CD4-positive, alpha-beta T cell (primary cell): Measurements from ENCODE around the gene FERMT2. TPM values are rescaled to one million over a fixed set of nuclear protein-coding genes. Genes with fewer than 3 reads are reported as not detected.

Experiments used
- ATAC-seq: fragments of 200-7000 bp; cut with Tn5 transposase; one replicate; pipeline ENCODE4 v1.10.0; 2022; ENCODE audit warnings: mild to moderate bottlenecking; ENCODE audit not compliant: poor library complexity
- CTCF ChIA-PET: fragments of 350-600 bp; sonication (Branson Sonifier 250); formaldehyde crosslinking; loops from one replicate; lab custom pipeline; 2021; ENCODE audit warnings: antibody characterized with exemption, inconsistent platforms; lab: Charles Lee
- POLR2A ChIA-PET: fragments of 350-600 bp; sonication (Branson Sonifier 250); formaldehyde crosslinking; loops from one replicate; lab custom pipeline; 2021; ENCODE audit warnings: antibody characterized with exemption, inconsistent platforms; lab: Charles Lee
- DNase-seq, 14 experiments: peaks; one replicate each; pipeline ENCODE4 v3.0.0-alpha.2; 2013 to 2020; ENCODE audit warnings: mixed read lengths in 2 of 14
- H3K27ac ChIP-seq, 2 donors: one replicate each; pipeline versions ENCODE4 v1.5.1 to v1.7.0; 2013; ENCODE audit warnings: low read length in 2 of 2, low read depth in 1 of 2, mild to moderate bottlenecking in 1 of 2
- H3K27me3 ChIP-seq, 2 experiments: 1 replicate in 1 of 2; 2 replicates in 1 of 2; pipeline versions ENCODE4 v1.6.1 to v1.7.0; 2013; ENCODE audit warnings: low read length in 2 of 2, control low read depth in 1 of 2, mild to moderate bottlenecking in 1 of 2, moderate library complexity in 1 of 2; ENCODE audit not compliant: insufficient read depth in 2 of 2, control insufficient read depth in 1 of 2
- H3K36me3 ChIP-seq: one replicate; pipeline ENCODE4 v1.6.1; 2013; ENCODE audit warnings: low read length, control low read depth; ENCODE audit not compliant: insufficient read depth
- H3K4me1 ChIP-seq: one replicate; pipeline ENCODE4 v1.6.1; 2013; ENCODE audit warnings: low read length, control low read depth; ENCODE audit not compliant: insufficient read depth
- H3K4me3 ChIP-seq: one replicate; pipeline ENCODE4 v1.5.1; 2013; ENCODE audit warnings: mild to moderate bottlenecking, low read length, moderate library complexity
- H3K9me3 ChIP-seq, 2 experiments: 1 replicate in 1 of 2; 2 replicates in 1 of 2; pipeline versions ENCODE4 v1.6.1 to v1.7.0; 2013; ENCODE audit warnings: low read length in 2 of 2, mild to moderate bottlenecking in 2 of 2, control low read depth in 1 of 2, moderate library complexity in 1 of 2; ENCODE audit not compliant: control insufficient read depth in 1 of 2, insufficient read depth in 1 of 2
- H3K27ac Mint-ChIP-seq: one replicate; pipeline ENCODE4 v1.8.0; 2020; ENCODE audit warnings: mixed read lengths
- H3K27me3 Mint-ChIP-seq: one replicate; pipeline ENCODE4 v1.8.0; 2021; ENCODE audit warnings: mixed read lengths
- H3K36me3 Mint-ChIP-seq: one replicate; pipeline ENCODE4 v1.8.0; 2021; ENCODE audit warnings: low read depth, mixed read lengths
- H3K4me1 Mint-ChIP-seq: one replicate; pipeline ENCODE4 v1.8.0; 2021; ENCODE audit warnings: low read depth, mixed read lengths
- H3K4me3 Mint-ChIP-seq: one replicate; pipeline ENCODE4 v1.8.0; 2020; ENCODE audit warnings: mild to moderate bottlenecking, mixed read lengths
- H3K9me3 Mint-ChIP-seq: one replicate; pipeline ENCODE4 v1.8.0; 2020; ENCODE audit warnings: mixed read lengths
- intact Hi-C, 2 experiments: fragments of 100-400 bp; cut with DNase I in 1 of 2; cut with micrococcal nuclease in 1 of 2; formaldehyde crosslinking; loops; one replicate each; pipeline versions ENCODE4 v1.15.1 to v1.9.0; 2023 to 2025; cut with DNase I, micrococcal nuclease
- total RNA-seq, 174 experiments: library from RNA in 2 of 174; stranded (reverse) in 2 of 174; gene quantifications; one replicate each; pipeline ENCODE4 v1.2.3 and lab custom pipeline; 2021 to 2026
- TF ChIP-seq, protein P1 (sequence below): fragments of 200-600 bp; IDR thresholded peaks from one replicate; pipeline ENCODE4 v1.8.0; 2022; ENCODE audit warnings: antibody characterized with exemption, mild to moderate bottlenecking

The FERMT2 gene
- total RNA-seq, 2 experiments from 2014 or later, result 0.44 to 0.61 TPM

GRCh38 chr14:52888159-52888558 is 62.7 kb downstream of the FERMT2 start:
- H3K36me3 Mint-ChIP-seq, result no peaks in the 10 kb centered on the region
- H3K27me3 ChIP-seq, result no peaks in the 10 kb centered on the region
- no peaks in the 10 kb centered on the region for H3K27me3 Mint-ChIP-seq
- no peak for DNase-seq
- H3K36me3 ChIP-seq, result no peaks in the 10 kb centered on the region
- no peak overlapping the region for H3K4me3 Mint-ChIP-seq
- no peak overlapping the region for H3K27ac ChIP-seq
- TF ChIP-seq, protein P1, sequence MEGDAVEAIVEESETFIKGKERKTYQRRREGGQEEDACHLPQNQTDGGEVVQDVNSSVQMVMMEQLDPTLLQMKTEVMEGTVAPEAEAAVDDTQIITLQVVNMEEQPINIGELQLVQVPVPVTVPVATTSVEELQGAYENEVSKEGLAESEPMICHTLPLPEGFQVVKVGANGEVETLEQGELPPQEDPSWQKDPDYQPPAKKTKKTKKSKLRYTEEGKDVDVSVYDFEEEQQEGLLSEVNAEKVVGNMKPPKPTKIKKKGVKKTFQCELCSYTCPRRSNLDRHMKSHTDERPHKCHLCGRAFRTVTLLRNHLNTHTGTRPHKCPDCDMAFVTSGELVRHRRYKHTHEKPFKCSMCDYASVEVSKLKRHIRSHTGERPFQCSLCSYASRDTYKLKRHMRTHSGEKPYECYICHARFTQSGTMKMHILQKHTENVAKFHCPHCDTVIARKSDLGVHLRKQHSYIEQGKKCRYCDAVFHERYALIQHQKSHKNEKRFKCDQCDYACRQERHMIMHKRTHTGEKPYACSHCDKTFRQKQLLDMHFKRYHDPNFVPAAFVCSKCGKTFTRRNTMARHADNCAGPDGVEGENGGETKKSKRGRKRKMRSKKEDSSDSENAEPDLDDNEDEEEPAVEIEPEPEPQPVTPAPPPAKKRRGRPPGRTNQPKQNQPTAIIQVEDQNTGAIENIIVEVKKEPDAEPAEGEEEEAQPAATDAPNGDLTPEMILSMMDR, result no peak
- intact Hi-C loops, result no loop called here
- no peaks in the 10 kb centered on the region for H3K9me3 ChIP-seq
- H3K27ac Mint-ChIP-seq, result no peak overlapping the region
- H3K4me3 ChIP-seq, result no peak overlapping the region
- H3K4me1 Mint-ChIP-seq, result no peaks in the 10 kb centered on the region
- no peaks in the 10 kb centered on the region for H3K4me1 ChIP-seq
- ChIA-PET CTCF (interaction anchor here (0.8 kb wide), 1 partner anchor 73 kb away, joined by 3 read pairs; no protein-coding TSS in a partner anchor), POLR2A (interaction anchor here (0.9 kb wide), 1 partner anchor 30 kb away, joined by 3 read pairs; no protein-coding TSS in a partner anchor)
- no peaks in the 10 kb centered on the region for H3K9me3 Mint-ChIP-seq
- no peak for ATAC-seq

GRCh38 chr14:52885230-52885629 is 65.6 kb downstream of the FERMT2 start:
- Mint-ChIP-seq H3K27ac (no peak overlapping the region), H3K36me3 (no peaks in the 10 kb centered on the region), H3K4me1 (no peaks in the 10 kb centered on the region), H3K4me3 (no peak overlapping the region), H3K27me3 (no peaks in the 10 kb centered on the region), H3K9me3 (no peaks in the 10 kb centered on the region)
- H3K36me3 ChIP-seq, result no peaks in the 10 kb centered on the region
- H3K27ac ChIP-seq, result no peak overlapping the region
- no peak overlapping the region for H3K4me3 ChIP-seq
- no peaks in the 10 kb centered on the region for H3K4me1 ChIP-seq
- TF ChIP-seq, protein P1, result no peak
- no peak for DNase-seq
- ChIA-PET POLR2A (no interaction called here), CTCF (no interaction called here)
- ATAC-seq, result no peak
- H3K9me3 ChIP-seq, result no peaks in the 10 kb centered on the region
- intact Hi-C loops, result no loop called here
- H3K27me3 ChIP-seq, result no peaks in the 10 kb centered on the region

GRCh38 chr14:52883658-52884057 is 67.2 kb downstream of the FERMT2 start:
- DNase-seq, result no peak

More at GRCh38 chr14:52883658-52884057, 67.2 kb downstream of the FERMT2 start:
- Histone ChIP-seq H3K4me3 (no peak overlapping the region), H3K9me3 (no peaks in the 10 kb centered on the region), H3K27ac (no peak overlapping the region), H3K27me3 (no peaks in the 10 kb centered on the region), H3K36me3 (no peaks in the 10 kb centered on the region), H3K4me1 (no peaks in the 10 kb centered on the region)
- ChIA-PET CTCF (no interaction called here), POLR2A (no interaction called here)
- TF ChIP-seq, protein P1, result no peak
- intact Hi-C loops, result no loop called here
- no peak for ATAC-seq
- Mint-ChIP-seq H3K4me1 (no peaks in the 10 kb centered on the region), H3K36me3 (no peaks in the 10 kb centered on the region), H3K4me3 (no peak overlapping the region), H3K9me3 (no peaks in the 10 kb centered on the region), H3K27ac (no peak overlapping the region), H3K27me3 (no peaks in the 10 kb centered on the region)
